IMR-90 (cell line): Measurements from ENCODE around the gene ACAT2.

ENCODE experiments used
- CTCF ChIP-seq: conservative IDR thresholded peaks from 2 replicates; pipeline ENCODE4 v1.5.1; 2012; ENCODE audit warnings: mild to moderate bottlenecking, low read depth, low read length, improper control_type of control experiment
- MXI1 ChIP-seq: IDR thresholded peaks from 2 replicates; pipeline ENCODE4 v1.6.1; 2012; ENCODE audit warnings: low read depth, mild to moderate bottlenecking, low read length, moderate library complexity, borderline replicate concordance
- POLR2A ChIP-seq: IDR thresholded peaks from 2 replicates; pipeline ENCODE4 v1.6.1; 2012; ENCODE audit warnings: mild to moderate bottlenecking, low read depth, low read length
- RCOR1 ChIP-seq: IDR thresholded peaks from 2 replicates; pipeline ENCODE4 v1.6.1; 2012; ENCODE audit warnings: mild to moderate bottlenecking, low read length, improper control_type of control experiment; ENCODE audit not compliant: insufficient replicate concordance
- RFX5 ChIP-seq: IDR thresholded peaks from 2 replicates; pipeline ENCODE4 v1.8.0; 2012; ENCODE audit warnings: low read depth, mild to moderate bottlenecking, low read length, moderate library complexity
- SMC3 ChIP-seq: fragments of 150-350 bp; IDR thresholded peaks from 2 replicates; pipeline ENCODE4 v1.6.1; 2016; ENCODE audit warnings: low read depth, mild to moderate bottlenecking, antibody characterized with exemption, low read length, moderate library complexity

GRCh38 chr6:159789377-159790148, 27.7 kb downstream of the ACAT2 start, which contains the start of gene TCP1:
- no peak for TF ChIP-seq CTCF
- TF ChIP-seq SMC3, result no peak
- TF ChIP-seq RCOR1, result no peak
- TF ChIP-seq POLR2A, result peak; percentile 95
- TF ChIP-seq MXI1, result peak; percentile 90
- no peak for TF ChIP-seq RFX5
